H54 (cell line): Measurements from ENCODE around the gene DNAH10.

Experiments used
- DNase-seq: peaks from one replicate; pipeline ENCODE4 v3.0.0; 2011; ENCODE audit warnings: low spot score, mixed read lengths; ENCODE audit not compliant: insufficient read length
- FAIRE-seq: peaks from 3 replicates; lab custom pipeline; 2011; peaks lifted over from hg19 to GRCh38; lab: Jason Lieb, UNC
- POLR2A ChIP-seq: IDR thresholded peaks from 2 replicates; pipeline ENCODE4 v1.6.1; 2011; ENCODE audit warnings: low read depth, mild to moderate bottlenecking, low read length

Gene DNAH10

GRCh38 chr12:123949770-123950165 is 187.7 kb downstream of the DNAH10 start:
- FAIRE-seq = no peak
- no peak for TF ChIP-seq POLR2A
- DNase-seq = no peak

- FAIRE-seq (no peak), DNase-seq (no peak)
- no peak for TF ChIP-seq POLR2A
These were observed 188.6 kb downstream of the DNAH10 start for GRCh38 chr12:123950476-123951349.

DNA sequence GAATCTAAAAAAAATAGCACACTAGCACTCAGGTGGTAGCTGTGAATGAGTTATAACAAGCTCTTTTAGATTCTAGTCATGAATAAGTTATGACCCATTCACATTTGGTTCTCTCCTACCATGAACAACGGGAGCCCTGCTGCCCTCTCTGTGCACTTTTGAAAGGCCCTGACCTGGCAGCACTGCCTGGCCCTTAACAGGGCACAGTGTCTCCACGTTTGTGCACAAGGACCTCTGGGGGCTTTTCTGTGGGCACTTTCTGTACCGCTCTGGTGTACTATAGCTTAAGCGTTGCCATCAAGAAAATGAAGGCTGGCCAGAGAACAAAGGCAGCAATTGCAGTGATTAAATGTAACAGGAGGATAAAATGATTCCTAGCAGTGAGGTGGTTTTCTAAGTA is 189.4 kb downstream of the DNAH10 start:
- TF ChIP-seq POLR2A = no peak
- no peak for DNase-seq
- FAIRE-seq = no peak

GRCh38 chr12:123952037-123952436 is 189.9 kb downstream of the DNAH10 start:
- no peak for DNase-seq
- no peak for TF ChIP-seq POLR2A
- no peak for FAIRE-seq

GRCh38 chr12:123954647-123955350 is 192.7 kb downstream of the DNAH10 start:
- DNase-seq (no peak), FAIRE-seq (no peak)
- TF ChIP-seq POLR2A = no peak

- DNase-seq (no peak), FAIRE-seq (no peak)
- no peak for TF ChIP-seq POLR2A
These were observed 194.1 kb downstream of the DNAH10 start for GRCh38 chr12:123956249-123956648.

DNA sequence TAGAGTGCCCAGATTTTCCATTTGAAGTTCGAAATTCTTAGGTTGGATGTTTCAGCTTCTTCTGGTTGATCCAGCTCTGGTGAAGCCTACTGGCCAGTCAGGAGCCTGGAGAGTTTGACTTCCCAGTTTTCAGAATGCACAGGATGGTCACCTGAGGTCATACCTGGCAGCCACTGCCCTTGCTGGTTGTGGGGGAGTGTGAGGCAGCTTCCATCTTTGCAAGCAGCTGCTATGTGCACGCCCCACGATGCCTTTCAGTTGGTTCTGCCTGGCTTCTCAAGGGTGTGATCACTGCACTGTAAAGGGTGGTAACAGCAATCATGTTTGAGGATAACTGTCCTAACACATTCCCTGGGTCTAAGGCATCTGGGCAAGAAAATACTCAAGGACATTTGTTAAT is 195.1 kb downstream of the DNAH10 start:
- no peak for DNase-seq
- no peak for TF ChIP-seq POLR2A
- FAIRE-seq = no peak

GRCh38 chr12:123958462-123958861 is 196.4 kb downstream of the DNAH10 start:
- DNase-seq (no peak), FAIRE-seq (no peak)
- no peak for TF ChIP-seq POLR2A

- FAIRE-seq = no peak
- DNase-seq = no peak
- TF ChIP-seq POLR2A = no peak
These were observed 196.8 kb downstream of the DNAH10 start for GRCh38 chr12:123958876-123959275.

- DNase-seq = no peak
- no peak for FAIRE-seq
- TF ChIP-seq POLR2A = no peak
These were observed 198.1 kb downstream of the DNAH10 start for GRCh38 chr12:123960029-123960735.

DNA sequence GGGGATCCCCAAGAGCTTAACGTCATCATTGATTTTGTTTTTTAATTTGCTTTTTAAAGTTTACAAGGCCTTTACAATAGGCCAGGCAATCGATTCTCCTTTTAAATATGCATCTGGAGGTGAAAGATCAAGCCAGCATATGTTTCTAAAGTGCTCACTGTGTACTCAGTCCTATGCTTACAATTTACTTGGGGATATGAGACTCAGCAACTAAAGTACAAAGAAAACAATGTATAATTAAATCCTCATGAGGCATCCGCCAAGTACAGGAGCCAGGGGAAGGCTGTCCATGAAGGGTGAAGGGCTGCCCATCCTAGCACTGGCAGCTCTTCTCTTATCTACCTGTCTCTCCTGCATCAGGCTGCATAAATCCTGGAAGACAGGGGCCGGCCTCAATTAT is 198.8 kb downstream of the DNAH10 start:
- no peak for DNase-seq
- no peak for TF ChIP-seq POLR2A
- no peak for FAIRE-seq

DNA sequence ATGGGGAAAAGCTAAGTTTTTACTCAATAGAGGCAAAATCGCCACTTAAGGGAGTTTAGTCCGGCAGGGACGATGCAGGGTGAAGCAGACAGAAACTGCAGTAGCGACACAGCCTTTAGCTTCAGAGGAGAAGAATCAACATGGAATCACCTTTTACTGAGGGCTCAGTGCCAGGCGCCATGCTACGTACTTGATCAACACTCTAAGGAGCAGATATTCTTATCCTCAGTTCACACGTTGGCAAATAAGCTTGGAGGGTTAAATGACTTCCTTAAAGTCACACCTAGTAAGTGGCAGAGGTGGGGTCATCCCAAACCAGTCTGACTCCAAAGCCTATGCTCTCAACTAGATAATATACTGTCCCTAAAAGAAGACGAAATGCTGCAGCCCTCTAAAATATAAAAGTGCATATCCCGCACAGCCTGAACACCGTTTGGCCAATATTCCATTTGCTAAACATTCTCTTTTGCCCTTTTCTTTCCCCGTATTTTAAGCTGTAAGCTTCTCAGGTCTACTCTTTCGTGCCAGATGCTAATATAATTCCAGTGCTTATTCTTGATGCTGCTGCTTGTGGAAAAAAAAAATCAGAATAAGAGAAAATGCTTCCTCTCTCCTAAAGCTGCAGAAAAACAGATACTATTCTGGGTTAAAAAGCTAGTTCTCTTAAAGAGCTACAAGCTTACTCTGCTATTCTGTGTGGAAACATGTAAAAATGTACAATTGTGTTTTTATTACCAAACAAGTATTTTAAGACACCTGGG is 199.7 kb downstream of the DNAH10 start:
- DNase-seq (no peak), FAIRE-seq (no peak)
- TF ChIP-seq POLR2A = no peak

DNA sequence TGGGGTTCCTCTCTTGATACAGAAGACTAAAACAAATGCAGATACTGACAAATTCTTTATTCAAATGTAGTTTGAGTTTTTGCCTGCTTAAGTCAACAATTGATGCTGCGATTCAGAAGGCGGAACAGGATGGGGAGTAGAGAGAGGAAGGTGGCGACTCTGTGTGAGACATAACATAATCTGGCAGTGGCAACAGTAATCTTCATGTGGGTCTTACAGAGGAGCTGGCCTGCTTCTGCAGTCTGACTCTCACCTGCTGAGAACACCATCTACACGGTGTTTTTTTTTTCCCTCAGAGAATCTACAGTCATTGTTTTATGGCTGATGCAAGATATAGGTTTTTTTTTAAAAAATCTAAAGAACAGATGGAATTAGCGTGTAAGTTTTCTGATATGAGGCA is 200.4 kb downstream of the DNAH10 start:
- TF ChIP-seq POLR2A = no peak
- FAIRE-seq (no peak), DNase-seq (no peak)
